T47D (cell line): Measurements from ENCODE around the gene CENPE.
A peak's percentile ranks its signal among the peaks of the same experiment; 100 is the strongest.

ENCODE experiments used
- DNase-seq, 2 experiments: peaks; one replicate each; pipeline versions ENCODE4 v3.0.0 to v3.0.0-alpha.2; 2011 to 2012; ENCODE audit warnings: low read depth in 1 of 2, low spot score in 1 of 2
- JUND ChIP-seq: IDR thresholded peaks from 2 replicates; pipeline ENCODE4 v1.6.1; 2012; ENCODE audit warnings: low read depth
- in situ Hi-C: cut with HindIII; loops from 2 replicates; pipeline ENCODE4 v1.10.0; 2016; ENCODE audit warnings: low sequenced_read_pairs, low pct_unique_long_range_greater_than_20kb

Gene CENPE

GRCh38 chr4:103085555-103086196, 112.5 kb downstream of the CENPE start:
- no peak for DNase-seq
- in situ Hi-C loops: no loop called here
- TF ChIP-seq JUND: no peak

DNA sequence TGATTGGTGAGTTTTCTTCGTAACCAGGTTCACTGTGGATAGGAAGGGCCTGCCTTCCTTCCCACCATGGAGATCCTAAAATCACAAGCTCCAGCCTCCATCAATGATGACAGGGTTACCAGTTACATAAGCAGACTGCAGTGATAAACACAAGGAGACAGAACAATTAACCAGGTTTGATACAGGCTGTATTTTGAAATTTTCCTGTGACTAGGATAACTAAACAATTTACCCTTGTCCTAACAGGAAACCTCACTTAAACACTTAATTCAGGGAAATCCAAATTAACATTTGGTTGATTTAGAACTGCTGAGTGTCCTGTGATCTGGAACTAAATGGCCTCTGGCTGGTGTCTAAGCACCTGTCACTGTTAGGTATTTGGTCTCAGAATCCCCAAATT, 118.5 kb downstream of the CENPE start:
- in situ Hi-C loops: no loop called here
- no peak for TF ChIP-seq JUND
- no peak for DNase-seq

DNA sequence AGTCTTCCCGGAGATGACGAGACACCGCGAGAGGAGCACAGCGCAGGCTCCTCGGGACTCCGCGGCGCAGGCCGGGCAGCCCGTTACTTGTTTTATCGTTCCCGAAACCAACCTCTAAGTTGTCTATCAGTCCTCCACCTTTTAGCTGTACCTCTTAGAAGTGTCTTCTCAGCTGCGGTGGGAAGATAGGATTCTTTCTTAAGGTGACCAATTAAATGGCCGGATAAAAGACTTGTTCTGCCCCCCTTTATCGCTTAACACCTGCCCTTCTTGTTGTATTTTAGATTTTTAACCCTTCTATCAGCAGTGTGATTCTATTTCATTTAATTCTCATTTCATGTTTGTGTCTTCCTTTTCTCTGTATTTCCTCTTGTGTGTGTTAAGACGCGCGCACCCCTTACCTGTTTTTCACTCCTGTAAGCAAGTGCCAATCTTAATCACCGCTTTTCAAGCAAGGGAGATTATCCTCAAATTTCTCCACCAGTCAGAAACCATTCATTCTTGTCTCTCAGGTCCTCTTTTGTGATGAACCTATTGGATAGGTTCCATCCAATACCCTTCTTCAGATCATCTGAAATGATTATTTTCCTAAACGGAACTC, 121.3 kb downstream of the CENPE start, which contains the start of gene SLC9B2:
TSS of gene SLC9B2 (minus strand) at position 15 of the 601 bp plus-strand sequence. CDS start 9,211 bp downstream, outside the sequence.
- peak; percentile 58 to 65 for DNase-seq
- in situ Hi-C loops: no loop called here
- no peak for TF ChIP-seq JUND

- DNase-seq: peak; percentile 29 to 31
- in situ Hi-C loops: no loop called here
- TF ChIP-seq JUND: no peak
Observed at GRCh38 chr4:103075894-103076746, 122.0 kb downstream of the CENPE start.

DNA sequence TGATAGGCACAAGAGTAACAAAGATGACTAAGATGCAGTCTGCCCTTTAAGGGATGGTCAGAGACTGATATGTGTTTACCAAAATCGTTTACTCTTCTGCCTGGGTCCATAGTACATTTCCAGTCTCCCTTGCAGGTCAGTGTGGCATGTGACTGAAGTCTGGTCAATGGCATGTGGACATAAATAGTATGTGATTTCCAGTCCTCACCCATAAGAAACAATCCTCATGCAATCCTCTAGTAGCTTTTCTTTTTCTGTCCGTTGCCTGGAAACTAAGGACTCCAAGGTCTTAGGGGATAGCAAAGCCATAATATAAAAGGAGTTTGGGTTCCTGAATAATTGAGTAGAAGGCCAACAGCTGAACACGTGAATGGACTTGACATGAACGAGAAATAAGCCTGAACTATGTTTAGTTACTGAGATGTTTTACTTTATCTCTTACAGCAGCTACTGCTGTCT, 122.7 kb downstream of the CENPE start:
- no peak for DNase-seq
- in situ Hi-C loops: no loop called here
- no peak for TF ChIP-seq JUND

- no peak for DNase-seq
- TF ChIP-seq JUND: no peak
- in situ Hi-C loops: no loop called here
Observed at GRCh38 chr4:103074744-103075434, 123.3 kb downstream of the CENPE start.

GRCh38 chr4:103073792-103074438, 124.2 kb downstream of the CENPE start:
- in situ Hi-C loops: no loop called here
- DNase-seq: no peak
- no peak for TF ChIP-seq JUND

GRCh38 chr4:103067841-103068547, 130.1 kb downstream of the CENPE start:
- in situ Hi-C loops: no loop called here
- no peak for TF ChIP-seq JUND
- DNase-seq: no peak

DNA sequence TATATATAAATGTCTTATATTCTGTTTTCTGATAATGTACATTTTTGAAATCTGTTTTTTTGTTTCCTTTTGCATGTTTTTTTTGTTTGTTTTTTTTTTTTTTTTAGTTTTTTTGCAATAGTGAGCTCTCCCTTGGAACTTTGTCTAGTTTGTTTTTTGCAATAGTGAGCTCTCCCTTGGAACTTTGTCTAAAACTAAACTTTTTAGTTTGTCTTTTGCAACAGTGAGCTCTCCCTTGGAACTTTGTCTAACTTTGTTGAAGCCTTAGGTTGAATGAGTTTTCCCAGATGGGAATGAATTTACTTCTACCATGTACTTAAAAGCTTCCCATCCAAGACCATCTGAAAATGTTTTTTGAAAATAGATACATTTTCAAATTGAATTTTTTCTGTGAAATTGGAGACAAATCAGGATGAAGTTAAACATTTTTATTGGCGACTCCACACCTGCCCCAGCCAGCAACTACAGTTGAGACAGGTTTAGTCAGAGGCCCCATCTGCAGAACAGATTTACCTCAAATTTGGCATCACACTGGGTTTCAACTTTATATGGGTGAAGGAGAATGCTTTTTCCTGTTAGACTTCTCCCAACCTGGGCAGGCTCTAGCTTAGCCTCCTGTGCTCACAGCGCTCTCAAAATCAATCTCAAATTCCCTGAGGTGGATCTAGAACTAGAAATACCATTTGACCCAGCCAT, 137.5 kb downstream of the CENPE start:
- DNase-seq: no peak
- TF ChIP-seq JUND: no peak
- in situ Hi-C loops: no loop called here
